NCI-H2029 treated with DMSO at 0.1 percent for 48 hours (cell line): Measurements from ENCODE around the gene GLCCI1.
A peak's percentile ranks its signal among the peaks of the same experiment; 100 is the strongest.
"Not testable (repeated sequence)": the region's sequence is repeated elsewhere in the genome, so short reads cannot be mapped to it uniquely, and the experiment has no call there.

Source experiments
- DNase-seq: peaks from one replicate; lab custom pipeline; 2025; lab: John Stamatoyannopoulos, UW

Gene GLCCI1

GRCh38 chr7:8051373-8051772 lies 82.8 kb downstream of the GLCCI1 start:
- no peak for DNase-seq

GRCh38 chr7:8051998-8052397 lies 83.4 kb downstream of the GLCCI1 start:
- DNase-seq: no peak

GRCh38 chr7:8052824-8053223 lies 84.2 kb downstream of the GLCCI1 start:
- no peak for DNase-seq

GRCh38 chr7:8056439-8056838 lies 87.8 kb downstream of the GLCCI1 start:
- DNase-seq: no peak

- DNase-seq: no peak
Observed at GRCh38 chr7:8057566-8057965, 89.0 kb downstream of the GLCCI1 start.

GRCh38 chr7:8058322-8058721 lies 89.7 kb downstream of the GLCCI1 start:
- DNase-seq: no peak

GRCh38 chr7:8058852-8059251 lies 90.3 kb downstream of the GLCCI1 start:
- no peak for DNase-seq

GRCh38 chr7:8060241-8060640 lies 91.6 kb downstream of the GLCCI1 start:
- no peak for DNase-seq

GRCh38 chr7:8063300-8063699 lies 94.7 kb downstream of the GLCCI1 start:
- not testable (repeated sequence) for DNase-seq

- DNase-seq: peak; percentile 50
Observed at GRCh38 chr7:8063706-8064297, 95.2 kb downstream of the GLCCI1 start.

- no peak for DNase-seq
Observed at GRCh38 chr7:8064828-8065227, 96.2 kb downstream of the GLCCI1 start.

GRCh38 chr7:8065356-8065813 lies 96.8 kb downstream of the GLCCI1 start:
- DNase-seq: no peak

- no peak for DNase-seq
Observed at GRCh38 chr7:8068892-8069686, 100.5 kb downstream of the GLCCI1 start.

GRCh38 chr7:8070451-8071180 lies 102.0 kb downstream of the GLCCI1 start:
- no peak for DNase-seq

GRCh38 chr7:8078418-8078817 lies 109.8 kb downstream of the GLCCI1 start:
- DNase-seq: no peak

- no peak for DNase-seq
Observed at GRCh38 chr7:8082762-8083161, 114.2 kb downstream of the GLCCI1 start.

- no peak for DNase-seq
Observed at GRCh38 chr7:8084836-8085235, 116.2 kb downstream of the GLCCI1 start.

- DNase-seq: no peak
Observed at GRCh38 chr7:8085420-8085819, 116.8 kb downstream of the GLCCI1 start.

- no peak for DNase-seq
Observed at GRCh38 chr7:8086239-8086638, 117.6 kb downstream of the GLCCI1 start.

GRCh38 chr7:8089036-8089780 lies 120.6 kb downstream of the GLCCI1 start:
- no peak for DNase-seq

GRCh38 chr7:8092140-8092539 lies 123.5 kb downstream of the GLCCI1 start:
- no peak for DNase-seq
